ENCODE measurements around the gene EBPL. TPM values are rescaled to one million over a fixed set of nuclear protein-coding genes. Genes with fewer than 3 reads are reported as not detected.

The EBPL gene
- polyA plus RNA-seq, 1 of the 3 experiments (the other 2 are of a cell fraction): 113 TPM

DNA sequence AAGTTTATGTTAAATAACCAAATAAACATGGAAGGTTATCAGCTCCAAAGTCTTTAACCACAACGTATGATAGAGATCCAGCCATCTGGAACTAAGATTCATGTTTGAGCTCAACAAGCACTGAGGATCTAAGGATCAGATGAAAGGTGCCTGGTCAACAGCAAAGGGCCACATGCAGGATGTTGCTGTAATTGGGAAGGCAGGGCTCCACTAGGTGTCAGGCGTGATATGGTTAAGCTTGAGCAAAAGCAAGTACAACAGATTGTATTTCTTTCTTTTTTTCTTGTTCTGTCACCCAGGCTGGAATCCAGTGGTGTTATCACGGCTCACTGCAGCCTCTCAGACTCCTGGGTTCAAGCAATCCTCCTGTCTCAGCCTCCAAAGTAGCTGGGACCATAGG, 12.0 kb downstream of the EBPL start:
- Histone ChIP-seq H3K36me3 (replicated peaks in 1 of 2; ENCODE audit: control insufficient read depth in 1 of 2, insufficient read depth in 2 of 2, low read length in 1 of 2) (peaks cover 3 to 5% of the 10 kb centered on the region in 2 experiments), H2AFZ (ENCODE audit: low read depth) (no peak overlapping the region), H3K9me3 (no peaks in the 10 kb centered on the region), H4K20me1 (ENCODE audit: insufficient read depth) (no peaks in the 10 kb centered on the region), H3K4me1 (ENCODE audit: control insufficient read depth in 1 of 2, insufficient read depth in 2 of 2, low read depth in 1 of 2, low read length in 1 of 2) (no peaks in the 10 kb centered on the region), H3K9me2 (no peaks in the 10 kb centered on the region), H3K27me3 (ENCODE audit: insufficient read depth) (no peaks in the 10 kb centered on the region), H3F3A (replicated peaks; ENCODE audit: insufficient read depth) (peaks cover 3% of the 10 kb centered on the region), H3K9ac (no peak overlapping the region), H3K27ac (ENCODE audit: low read depth in 2 of 2, low read length in 1 of 2) (no peak overlapping the region), H3K4me3 (ENCODE audit: low read depth in 2 of 2, low read length in 1 of 2) (no peak overlapping the region), H3K4me2 (no peak overlapping the region), H3K79me2 (ENCODE audit: insufficient read depth) (peaks cover 72% of the 10 kb centered on the region)
- ChIA-PET CTCF (interaction anchor here (0.6 to 1.1 kb wide), 2 partner anchors 9 to 169 kb away, joined by 3 to 4 read pairs; no protein-coding TSS in a partner anchor), POLR2A (no interaction called here)
- WGBS (ENCODE audit: low lambda C conversion rate): 95% methylated on average over 3 of the region's 3 CpGs
- no peak for TF ChIP-seq TEAD4 (IDR thresholded peaks at IDR 0.05; ENCODE audit: borderline replicate concordance, insufficient read depth)
- TF ChIP-seq POLR2AphosphoS5 (IDR thresholded peaks at IDR 0.05; ENCODE audit: low read depth, low read length): no peak
- no peak for TF ChIP-seq JUND (IDR thresholded peaks at IDR 0.05)
- TF ChIP-seq RCOR1 (IDR thresholded peaks at IDR 0.05; ENCODE audit: low read length): no peak
- TF ChIP-seq YY1 (IDR thresholded peaks at IDR 0.05; ENCODE audit: low read depth): no peak
- no peak for TF ChIP-seq CHD2 (IDR thresholded peaks at IDR 0.05; ENCODE audit: low read length, partially characterized antibody)
- TF ChIP-seq MXI1 (IDR thresholded peaks at IDR 0.05; ENCODE audit: low read depth, low read length): no peak
- DNase-seq: no peak

DNA sequence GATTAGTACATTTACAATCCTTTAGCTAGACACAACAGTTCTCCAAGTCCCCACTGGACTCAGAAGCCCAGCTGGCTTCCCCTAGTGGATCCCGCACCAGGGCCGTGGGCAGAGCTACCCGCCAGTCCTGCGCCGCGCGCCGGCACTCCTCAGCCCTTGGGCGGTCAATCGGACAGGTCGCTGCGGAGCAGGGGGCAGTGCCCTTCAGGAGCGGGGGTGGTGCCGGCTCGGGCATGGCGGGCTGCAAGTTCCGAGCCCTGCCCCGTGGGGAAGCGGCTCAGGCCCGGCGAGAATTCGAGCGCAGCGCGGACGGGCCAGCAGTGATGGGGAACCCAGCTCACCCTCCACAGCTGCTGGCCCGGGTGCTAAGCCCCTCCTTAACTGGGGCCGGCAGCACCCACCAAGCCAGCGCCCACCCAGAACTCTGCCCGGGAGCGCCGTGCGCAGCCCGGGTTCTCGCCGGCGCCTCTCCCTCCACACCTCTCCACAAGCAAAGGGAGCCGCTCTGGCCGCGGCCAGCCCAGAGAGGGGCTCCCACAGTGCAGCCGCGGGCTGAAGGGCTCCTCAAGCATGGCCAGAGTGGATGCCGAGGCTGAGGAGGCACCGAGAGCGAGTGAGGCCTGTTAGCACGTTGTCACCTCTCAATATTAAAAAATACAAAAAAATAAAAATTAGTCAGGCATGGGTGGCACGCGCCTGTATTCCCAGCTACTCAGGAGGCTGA, 12.9 kb downstream of the EBPL start:
- Histone ChIP-seq H3K27ac (ENCODE audit: low read depth in 2 of 2, low read length in 1 of 2) (no peak overlapping the region), H3K4me1 (ENCODE audit: control insufficient read depth in 1 of 2, insufficient read depth in 2 of 2, low read depth in 1 of 2, low read length in 1 of 2) (no peaks in the 10 kb centered on the region), H2AFZ (ENCODE audit: low read depth) (no peak overlapping the region), H4K20me1 (ENCODE audit: insufficient read depth) (no peaks in the 10 kb centered on the region), H3K4me2 (no peak overlapping the region), H3K4me3 (ENCODE audit: low read depth in 2 of 2, low read length in 1 of 2) (no peak overlapping the region), H3K79me2 (ENCODE audit: insufficient read depth) (peaks cover 73% of the 10 kb centered on the region), H3K9me2 (no peaks in the 10 kb centered on the region), H3K36me3 (replicated peaks in 1 of 2; ENCODE audit: control insufficient read depth in 1 of 2, insufficient read depth in 2 of 2, low read length in 1 of 2) (peaks cover 3 to 5% of the 10 kb centered on the region in 2 experiments), H3K9me3 (no peaks in the 10 kb centered on the region), H3F3A (replicated peaks; ENCODE audit: insufficient read depth) (peaks cover 3% of the 10 kb centered on the region), H3K27me3 (ENCODE audit: insufficient read depth) (no peaks in the 10 kb centered on the region), H3K9ac (no peak overlapping the region)
- DNase-seq: no peak
- WGBS (ENCODE audit: low lambda C conversion rate): 93% methylated on average over 28 of the region's 48 CpGs
- TF ChIP-seq FOSL2 (IDR thresholded peaks at IDR 0.05; ENCODE audit: borderline replicate concordance, low read depth) (no peak), RAD21 (IDR thresholded peaks at IDR 0.05; ENCODE audit: low read length) (no peak), RFX5 (IDR thresholded peaks at IDR 0.05; ENCODE audit: low read length) (no peak), TAF1 (IDR thresholded peaks at IDR 0.05; ENCODE audit: borderline replicate concordance, low read depth, low read length) (no peak), GATA2 (CRISPR knock-in tag; IDR thresholded peaks at IDR 0.05) (no peak), NRF1 (IDR thresholded peaks at IDR 0.05; ENCODE audit: low read depth, low read length) (no peak), REST (IDR thresholded peaks at IDR 0.05; ENCODE audit: low read depth, low read length) (no peak), CHD2 (IDR thresholded peaks at IDR 0.05; ENCODE audit: low read length, partially characterized antibody) (no peak), ELF1 (IDR thresholded peaks at IDR 0.05) (no peak), RCOR1 (IDR thresholded peaks at IDR 0.05; ENCODE audit: low read length) (no peak), EP300 (IDR thresholded peaks at IDR 0.05; ENCODE audit: borderline replicate concordance in 1 of 2, low read depth in 1 of 2, low read length in 1 of 2) (no peak), YY1 (IDR thresholded peaks at IDR 0.05; ENCODE audit: low read depth) (no peak), RXRA (IDR thresholded peaks at IDR 0.05; ENCODE audit: borderline replicate concordance, low read depth) (no peak), JUND (IDR thresholded peaks at IDR 0.05) (no peak), GABPA (IDR thresholded peaks at IDR 0.05; ENCODE audit: low read depth) (no peak), FOXM1 (IDR thresholded peaks at IDR 0.05; ENCODE audit: low read depth) (no peak)
- TF ChIP-seq, protein P1, sequence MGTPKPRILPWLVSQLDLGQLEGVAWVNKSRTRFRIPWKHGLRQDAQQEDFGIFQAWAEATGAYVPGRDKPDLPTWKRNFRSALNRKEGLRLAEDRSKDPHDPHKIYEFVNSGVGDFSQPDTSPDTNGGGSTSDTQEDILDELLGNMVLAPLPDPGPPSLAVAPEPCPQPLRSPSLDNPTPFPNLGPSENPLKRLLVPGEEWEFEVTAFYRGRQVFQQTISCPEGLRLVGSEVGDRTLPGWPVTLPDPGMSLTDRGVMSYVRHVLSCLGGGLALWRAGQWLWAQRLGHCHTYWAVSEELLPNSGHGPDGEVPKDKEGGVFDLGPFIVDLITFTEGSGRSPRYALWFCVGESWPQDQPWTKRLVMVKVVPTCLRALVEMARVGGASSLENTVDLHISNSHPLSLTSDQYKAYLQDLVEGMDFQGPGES (IDR thresholded peaks at IDR 0.05; ENCODE audit: low read depth, low read length): no peak
- TF ChIP-seq, protein P2, sequence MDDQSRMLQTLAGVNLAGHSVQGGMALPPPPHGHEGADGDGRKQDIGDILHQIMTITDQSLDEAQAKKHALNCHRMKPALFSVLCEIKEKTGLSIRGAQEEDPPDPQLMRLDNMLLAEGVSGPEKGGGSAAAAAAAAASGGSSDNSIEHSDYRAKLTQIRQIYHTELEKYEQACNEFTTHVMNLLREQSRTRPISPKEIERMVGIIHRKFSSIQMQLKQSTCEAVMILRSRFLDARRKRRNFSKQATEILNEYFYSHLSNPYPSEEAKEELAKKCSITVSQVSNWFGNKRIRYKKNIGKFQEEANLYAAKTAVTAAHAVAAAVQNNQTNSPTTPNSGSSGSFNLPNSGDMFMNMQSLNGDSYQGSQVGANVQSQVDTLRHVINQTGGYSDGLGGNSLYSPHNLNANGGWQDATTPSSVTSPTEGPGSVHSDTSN (IDR thresholded peaks at IDR 0.05): no peak
- TF ChIP-seq, protein P3, sequence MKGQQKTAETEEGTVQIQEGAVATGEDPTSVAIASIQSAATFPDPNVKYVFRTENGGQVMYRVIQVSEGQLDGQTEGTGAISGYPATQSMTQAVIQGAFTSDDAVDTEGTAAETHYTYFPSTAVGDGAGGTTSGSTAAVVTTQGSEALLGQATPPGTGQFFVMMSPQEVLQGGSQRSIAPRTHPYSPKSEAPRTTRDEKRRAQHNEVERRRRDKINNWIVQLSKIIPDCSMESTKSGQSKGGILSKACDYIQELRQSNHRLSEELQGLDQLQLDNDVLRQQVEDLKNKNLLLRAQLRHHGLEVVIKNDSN (IDR thresholded peaks at IDR 0.05; ENCODE audit: borderline replicate concordance, low read depth): no peak
- CTCF ChIA-PET: interaction anchor here (0.6 to 1.3 kb wide), 3 partner anchors 8 to 169 kb away, joined by 3 to 4 read pairs (median 3); no protein-coding TSS in a partner anchor
- POLR2A ChIA-PET: no interaction called here

Measured in SK-N-SH (cell line).